HG02840 (cell line): Measurements from ENCODE around the gene SPAG16.

ENCODE experiments used
- ATAC-seq: cut with Tn5 transposase; IDR thresholded peaks from one replicate; pipeline ENCODE4 v1.9.1; 2021; ENCODE audit warnings: mild to moderate bottlenecking, moderate library complexity, moderate number of reproducible peaks; ENCODE audit not compliant: unreplicated experiment, low FRiP score

SPAG16 gene

DNA sequence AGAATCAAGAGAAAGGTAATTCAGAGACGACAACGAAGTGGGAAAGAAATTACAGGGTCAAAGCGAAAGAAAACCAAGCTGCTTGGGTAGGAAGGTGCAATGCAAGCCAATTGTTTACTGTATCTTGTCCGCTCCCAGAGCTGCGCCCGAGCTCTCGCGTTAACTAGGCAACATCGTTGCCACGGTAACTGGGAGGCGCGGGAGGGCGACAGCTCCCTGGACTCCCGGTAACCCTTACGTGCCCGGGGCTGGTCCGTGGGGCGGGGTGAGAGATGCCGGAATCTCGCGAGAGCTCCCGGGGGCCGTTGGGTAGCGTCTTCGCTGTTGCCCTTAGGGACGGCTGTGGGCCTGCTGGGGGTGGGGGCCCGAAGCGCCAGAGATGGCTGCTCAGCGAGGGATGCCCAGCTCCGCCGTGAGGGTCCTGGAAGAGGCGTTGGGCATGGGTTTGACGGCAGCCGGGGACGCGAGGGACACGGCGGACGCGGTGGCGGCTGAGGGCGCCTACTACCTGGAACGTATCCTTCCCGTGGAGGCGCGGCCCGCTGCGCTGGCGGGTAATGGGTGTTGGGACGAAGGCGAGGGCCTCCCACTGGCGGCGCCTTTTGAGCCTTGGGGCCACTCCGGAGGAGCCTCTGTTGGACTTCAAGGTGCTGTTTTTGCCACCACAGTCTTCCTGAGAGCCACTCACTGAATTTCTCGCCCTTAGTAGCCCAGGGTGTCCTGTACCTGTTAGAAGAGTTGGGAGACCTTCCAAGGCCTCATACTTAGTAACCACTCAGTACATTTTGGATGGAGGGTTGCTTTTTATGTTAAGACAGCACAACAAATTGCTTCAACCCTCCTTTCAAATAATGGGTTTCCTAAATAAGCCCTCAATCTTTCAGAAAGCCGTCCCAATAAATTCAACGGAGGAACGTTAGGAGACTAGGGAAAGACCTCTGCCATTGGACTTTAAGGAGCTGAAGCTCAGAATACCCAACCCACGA is at the start of gene SPAG16:
TSS of gene SPAG16 (plus strand) at position 360 of the 986 bp plus-strand sequence.
- ATAC-seq, result peak; percentile 100

- ATAC-seq, result no peak
These were observed 49.6 kb upstream of the SPAG16 start for GRCh38 chr2:213234641-213235040.

- ATAC-seq, result no peak
These were observed 48.5 kb upstream of the SPAG16 start for GRCh38 chr2:213235741-213236140.

GRCh38 chr2:213237251-213237650 is 47.0 kb upstream of the SPAG16 start:
- ATAC-seq, result no peak

- no peak for ATAC-seq
These were observed 46.5 kb upstream of the SPAG16 start for GRCh38 chr2:213237787-213238186.

DNA sequence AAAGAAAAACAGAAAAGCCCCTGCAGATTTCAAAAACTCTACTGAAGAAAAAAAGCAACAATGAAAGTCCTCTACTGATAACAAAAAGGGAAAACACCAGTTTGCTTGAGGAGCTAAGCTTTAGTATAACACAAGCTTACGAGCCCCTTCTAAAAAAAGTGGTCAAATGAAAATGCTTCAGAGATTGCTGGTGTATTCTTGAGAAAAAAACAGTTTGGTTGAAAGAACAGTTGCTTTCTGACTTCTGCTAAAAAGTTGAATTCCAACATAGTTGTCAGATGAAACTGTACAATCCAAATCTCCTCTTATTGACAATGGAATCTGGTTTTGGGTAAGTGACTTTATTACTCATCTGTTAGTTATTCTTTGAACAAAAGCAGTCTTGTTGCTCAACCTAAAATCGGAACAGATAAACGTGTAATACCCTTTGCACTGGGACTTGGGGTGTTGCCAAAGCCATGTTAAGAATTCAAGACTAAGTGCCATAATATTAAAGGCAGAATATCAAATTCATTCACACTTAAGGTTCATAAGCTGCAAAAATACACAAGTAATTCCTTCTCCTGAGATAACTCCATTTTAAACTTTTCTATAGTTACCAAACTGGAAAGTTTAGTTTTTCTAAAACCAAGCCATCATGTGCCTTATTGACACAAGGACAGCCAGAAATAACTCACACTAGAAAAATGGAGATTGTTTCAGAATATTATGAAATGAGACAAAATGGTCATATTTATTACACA is 45.3 kb upstream of the SPAG16 start:
- peak; percentile 42 for ATAC-seq

- no peak for ATAC-seq
These were observed 42.4 kb upstream of the SPAG16 start for GRCh38 chr2:213241817-213242216.

DNA sequence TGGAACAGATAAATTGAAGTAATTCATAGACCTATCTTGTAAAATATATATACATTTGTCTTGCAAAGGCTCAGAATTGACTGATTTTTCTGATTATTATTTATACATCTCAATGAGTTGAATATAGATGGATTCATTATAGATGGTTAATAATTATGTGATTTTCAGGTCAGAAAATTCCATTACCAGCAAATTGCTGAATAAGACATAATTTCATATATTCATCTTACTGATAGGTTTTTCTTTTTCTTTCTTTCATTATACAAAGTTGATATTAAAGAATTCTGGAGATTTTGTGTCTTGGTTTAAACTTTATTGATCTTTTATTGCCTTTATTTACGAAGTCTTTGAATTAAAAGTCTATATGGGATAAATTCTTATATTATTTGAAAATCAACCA is 41.6 kb upstream of the SPAG16 start:
- ATAC-seq, result no peak

DNA sequence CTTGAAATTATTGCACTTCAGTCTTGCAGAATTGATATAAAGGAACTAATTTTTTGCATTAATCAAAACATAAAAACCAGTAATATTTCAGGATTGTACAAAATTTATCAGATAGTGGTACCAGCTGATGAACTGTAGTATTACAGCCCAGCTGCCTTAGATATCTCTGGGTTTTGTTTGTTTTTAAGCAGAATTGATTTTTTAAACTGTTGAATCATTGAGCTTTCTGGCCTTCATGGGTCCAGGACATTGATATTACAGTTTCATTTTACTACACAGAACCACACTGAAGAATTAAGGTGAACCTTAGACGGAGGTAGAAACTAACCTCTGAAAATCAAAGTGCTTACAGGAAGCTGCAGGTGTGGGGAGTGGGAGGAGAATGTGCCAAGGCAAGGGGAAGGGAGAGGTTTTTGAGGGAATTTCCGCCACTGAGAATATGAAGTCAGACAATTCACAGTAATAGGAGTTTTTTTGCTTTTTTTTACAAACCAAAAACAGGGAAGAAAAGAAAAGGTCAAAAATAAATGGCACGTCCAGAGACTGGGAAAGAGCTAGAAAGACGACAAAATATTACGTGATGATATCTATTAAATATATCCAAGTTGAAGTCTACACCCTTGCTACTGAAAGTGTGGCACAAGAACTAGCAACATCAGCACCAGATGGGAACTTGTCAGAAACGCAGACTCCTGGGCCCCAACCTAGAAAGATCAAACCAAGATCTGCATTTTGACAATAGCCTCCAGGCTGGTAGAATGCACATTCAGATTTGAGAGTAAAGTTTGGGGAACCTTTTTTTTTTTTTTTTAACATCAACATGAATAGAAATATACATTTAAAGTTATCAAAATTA is 40.8 kb upstream of the SPAG16 start:
- ATAC-seq, result peak; percentile 31

DNA sequence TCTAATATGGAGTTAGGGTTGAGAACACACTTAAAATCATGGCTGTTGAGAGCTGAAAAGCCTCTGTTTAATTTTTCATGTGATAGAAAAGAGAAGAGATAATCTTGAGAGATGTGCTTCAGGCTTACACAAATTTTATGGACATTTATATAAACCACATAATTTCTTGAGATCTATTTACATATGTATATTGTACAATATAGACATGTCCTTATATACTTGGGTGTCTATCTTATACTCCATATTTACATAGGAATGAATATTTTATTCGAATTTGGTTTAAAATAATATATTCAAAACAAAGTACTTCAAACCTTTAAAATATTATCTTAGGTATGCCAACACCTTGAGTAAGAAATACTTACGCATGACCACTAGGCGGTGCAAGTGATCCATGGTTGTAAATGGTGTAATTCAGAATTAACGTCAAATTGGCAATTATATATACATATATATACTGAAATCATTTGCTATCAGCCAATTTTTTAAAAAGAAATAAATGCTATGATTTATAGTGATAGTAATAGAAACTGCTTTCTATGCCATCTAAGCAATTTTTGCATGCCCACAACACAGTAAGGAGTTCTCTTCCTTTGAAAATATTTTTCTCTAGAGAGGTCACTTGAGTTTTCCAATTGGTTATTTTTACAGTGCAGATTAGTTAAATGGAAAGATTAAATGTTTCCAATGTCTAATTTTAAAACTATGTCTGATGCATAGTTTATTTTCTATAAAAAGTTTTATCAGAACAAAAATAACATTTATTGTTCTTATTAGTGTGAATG is 37.6 kb upstream of the SPAG16 start:
- no peak for ATAC-seq

DNA sequence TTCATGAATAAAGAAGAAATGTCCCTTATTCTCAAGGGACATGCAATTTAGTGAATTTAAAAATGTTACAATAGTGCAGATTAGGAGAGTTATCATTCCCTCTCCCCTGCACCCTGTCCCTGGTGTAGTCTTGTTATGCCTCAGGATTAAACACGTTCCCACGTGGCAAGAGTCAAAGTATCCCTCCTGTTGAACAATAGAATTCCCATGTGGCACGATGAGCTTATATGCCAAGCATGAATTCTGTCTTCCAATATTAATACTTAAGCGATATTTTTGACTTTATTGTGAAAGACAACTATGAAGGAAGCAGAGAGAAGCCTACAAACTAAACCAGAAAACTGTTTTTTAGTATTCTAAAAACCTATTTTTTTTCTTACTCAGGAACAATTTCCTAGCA is 36.7 kb upstream of the SPAG16 start:
- ATAC-seq, result no peak

DNA sequence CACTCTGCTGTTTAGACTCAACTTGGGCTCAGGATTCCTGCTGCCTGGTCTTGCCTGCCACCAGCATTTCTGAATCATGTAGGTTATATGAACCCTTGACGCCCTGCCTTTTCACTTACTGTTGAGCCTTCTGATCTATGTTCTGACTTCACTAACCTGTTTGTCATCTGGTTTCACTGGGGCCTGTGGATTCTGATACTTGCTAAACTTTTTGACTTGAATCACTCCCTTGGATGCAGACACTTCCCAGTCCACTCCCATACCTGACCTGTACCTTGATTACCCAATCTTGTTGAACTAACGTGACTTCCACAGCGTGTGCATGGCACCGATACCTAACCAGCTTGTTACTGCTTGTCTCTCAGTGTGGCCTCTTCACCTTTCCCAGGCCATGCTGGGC is 35.6 kb upstream of the SPAG16 start:
- no peak for ATAC-seq

DNA sequence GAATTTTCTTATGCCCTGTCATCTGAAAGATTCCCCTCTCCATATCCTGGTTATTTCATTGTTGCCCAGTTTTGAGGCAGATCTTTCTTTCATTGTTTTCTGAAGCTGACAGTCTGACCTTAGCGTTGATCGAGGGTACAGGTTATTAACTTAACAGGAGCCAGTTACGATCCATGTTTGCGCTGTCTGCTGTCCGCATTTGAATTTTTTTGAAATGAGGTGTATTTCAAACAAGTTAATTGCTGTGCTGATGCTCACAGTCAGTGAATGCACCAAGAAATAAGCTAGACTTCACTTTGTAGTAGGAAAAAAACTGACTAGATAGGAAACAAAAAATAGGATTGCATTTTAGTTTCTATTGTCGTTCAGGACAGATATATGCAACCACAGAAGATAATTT is 34.8 kb upstream of the SPAG16 start:
- ATAC-seq, result no peak

DNA sequence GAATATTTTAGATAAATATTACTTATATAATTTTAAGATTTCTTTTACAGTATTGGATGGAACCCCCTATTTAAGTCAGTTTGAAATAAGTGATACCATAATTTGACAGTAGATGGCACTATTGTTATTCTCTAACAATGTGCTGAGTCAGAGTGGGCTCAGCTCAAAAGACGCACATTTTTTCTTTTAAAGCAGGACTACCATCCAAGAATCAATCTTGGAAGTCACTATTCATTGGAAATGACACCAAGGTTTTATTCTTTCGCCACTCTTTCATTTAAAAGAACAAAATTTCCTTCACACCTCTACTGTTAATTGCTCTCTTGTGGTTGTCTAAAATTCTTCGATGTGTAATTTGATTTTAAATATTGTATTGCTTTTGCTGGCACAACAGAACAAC is 32.6 kb upstream of the SPAG16 start:
- ATAC-seq, result peak; percentile 69

DNA sequence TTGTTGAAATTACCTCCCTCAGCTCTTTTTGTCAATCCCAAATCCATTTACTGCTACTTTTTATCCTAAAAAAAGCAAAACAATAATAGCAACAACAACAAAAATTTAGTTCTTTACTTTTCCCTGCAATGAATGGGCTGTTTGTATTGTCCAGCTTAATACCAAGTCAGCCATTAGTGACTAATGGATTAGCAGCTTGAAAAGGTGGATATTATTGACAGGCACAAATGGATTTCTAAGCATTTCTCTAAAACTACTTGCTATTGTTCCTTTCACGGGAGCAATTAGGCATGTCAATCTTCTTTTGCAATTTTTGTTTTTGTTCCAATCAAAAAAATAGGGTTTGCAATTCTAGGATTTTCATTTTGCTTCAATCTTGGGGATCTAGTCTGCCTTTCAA is 32.1 kb upstream of the SPAG16 start:
- ATAC-seq, result no peak

DNA sequence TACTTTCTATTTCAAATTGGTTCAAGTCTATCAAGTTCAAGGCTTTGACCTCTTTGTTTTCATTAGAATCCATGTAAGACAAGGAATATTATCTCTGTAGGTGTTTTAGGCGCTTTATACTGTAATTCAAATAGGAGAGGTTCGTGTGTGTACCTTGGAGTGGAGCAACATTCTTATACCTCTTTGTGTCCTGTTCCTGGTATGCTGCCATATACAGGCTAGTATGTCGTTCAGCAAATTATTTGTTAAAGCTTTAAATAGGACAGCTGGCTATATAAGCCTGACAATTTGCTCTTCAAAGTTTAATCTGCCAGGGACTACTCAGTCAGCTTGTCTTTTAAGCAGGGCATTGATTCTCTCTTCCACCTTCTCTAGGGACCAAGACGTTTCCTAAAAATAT is 31.1 kb upstream of the SPAG16 start:
- ATAC-seq, result no peak

DNA sequence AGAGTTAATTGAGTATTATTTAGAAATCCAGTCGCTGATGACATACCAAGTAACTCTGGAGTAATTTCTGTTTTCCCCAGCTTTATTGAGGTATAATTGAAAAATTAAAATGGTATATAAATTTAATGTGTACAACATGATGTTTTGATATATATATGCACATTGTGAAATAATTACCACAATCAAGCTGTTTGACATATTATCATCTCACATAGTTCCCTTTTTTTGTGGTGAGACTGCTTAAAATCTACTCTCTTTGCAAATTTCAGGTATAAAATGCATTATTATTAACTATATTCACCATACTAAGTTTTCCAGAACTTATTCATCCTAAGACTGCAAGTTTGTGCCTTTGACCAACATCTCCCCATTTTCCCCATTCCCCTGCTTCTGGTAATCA is 25.0 kb upstream of the SPAG16 start:
- no peak for ATAC-seq

DNA sequence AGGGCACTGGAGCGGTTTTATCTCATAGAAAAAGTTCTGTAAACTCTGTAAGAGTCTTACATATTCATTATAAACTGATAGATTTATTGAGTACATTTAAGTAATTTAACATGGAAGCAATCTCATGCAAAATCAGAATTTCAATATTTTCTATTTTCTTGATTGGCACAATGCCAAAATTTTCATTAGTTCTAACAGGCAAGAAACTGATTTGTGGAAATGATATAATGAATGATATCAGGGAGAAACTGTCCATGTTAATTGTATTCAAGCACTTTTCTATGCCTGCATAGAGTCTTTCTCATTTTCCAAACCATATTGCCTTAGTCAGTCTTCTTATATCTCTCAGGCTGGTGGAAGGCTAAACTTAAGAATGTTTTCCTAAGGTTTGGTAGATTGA is 23.0 kb upstream of the SPAG16 start:
- no peak for ATAC-seq

DNA sequence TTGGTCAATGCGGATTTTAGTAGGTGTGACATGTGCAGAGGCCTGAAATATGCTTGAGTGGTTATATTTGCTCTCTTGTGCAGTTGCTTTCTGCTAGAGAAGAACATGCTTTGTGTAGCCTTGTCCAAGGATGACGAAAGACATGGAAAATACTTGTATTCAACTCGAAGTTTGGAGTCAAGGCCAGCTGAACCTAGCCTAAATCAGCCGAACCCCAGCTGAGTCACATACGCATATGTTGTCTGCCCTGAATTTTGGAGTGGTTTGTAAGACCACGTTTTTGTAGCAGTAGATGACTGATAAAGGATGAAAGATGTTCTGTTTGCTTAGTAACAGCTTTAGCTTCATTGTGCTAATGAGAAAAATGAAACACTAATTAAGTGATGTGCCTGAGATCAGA is 22.5 kb upstream of the SPAG16 start:
- no peak for ATAC-seq

DNA sequence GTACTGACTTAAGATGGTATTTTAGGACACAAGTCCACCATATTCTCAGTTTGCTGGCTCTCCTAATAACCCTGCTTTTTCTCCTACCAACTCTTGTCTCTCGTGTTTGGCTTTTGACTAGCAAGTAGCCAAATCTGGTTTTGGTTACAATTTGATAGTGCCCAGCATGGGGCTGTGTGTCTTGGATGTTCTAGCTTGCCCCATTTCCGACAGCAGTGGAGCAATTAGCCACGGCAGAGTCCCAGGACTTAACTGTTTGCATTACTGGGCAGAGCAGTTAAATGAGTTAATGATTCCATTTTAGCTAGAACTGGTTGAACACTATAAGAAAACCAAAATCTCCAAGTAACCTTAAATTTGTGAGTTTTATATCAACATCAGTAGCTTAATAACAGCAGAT is 18.6 kb upstream of the SPAG16 start:
- ATAC-seq, result no peak
